HepG2 (cell line): ENCODE data around the gene B4GALT3. TPM values are rescaled to one million over a fixed set of nuclear protein-coding genes. Genes with fewer than 3 reads are reported as not detected.

Experiments used
- BRCA1 ChIP-seq: sonication (generic); formaldehyde crosslinking; IDR thresholded peaks from 2 replicates; pipeline ENCODE4 v1.4.0; 2020; ENCODE audit warnings: missing genetic modification reagents
- CBFB ChIP-seq: sonication (generic); formaldehyde crosslinking; IDR thresholded peaks from 2 replicates; pipeline ENCODE4 v1.4.0; 2020; ENCODE audit warnings: missing genetic modification reagents
- CREM ChIP-seq, 2 experiments: sonication (generic) in 1 of 2; formaldehyde crosslinking in 1 of 2; IDR thresholded peaks; 2 replicates each; pipeline versions ENCODE4 v1.4.0 to v1.6.1; 2016 to 2020; ENCODE audit warnings: antibody characterized with exemption in 1 of 2, mild to moderate bottlenecking in 1 of 2, missing genetic modification reagents in 1 of 2
- FOXM1 ChIP-seq: sonication (generic); formaldehyde crosslinking; IDR thresholded peaks from 2 replicates; pipeline ENCODE4 v1.5.0; 2020; ENCODE audit warnings: missing genetic modification reagents
- HNF4A ChIP-seq: sonication (generic); formaldehyde crosslinking; IDR thresholded peaks from 2 replicates; pipeline ENCODE4 v1.4.0; 2020; ENCODE audit warnings: missing genetic modification reagents
- MLLT10 ChIP-seq: sonication (generic); formaldehyde crosslinking; IDR thresholded peaks from 2 replicates; pipeline ENCODE4 v1.4.0; 2020; ENCODE audit warnings: missing genetic modification reagents
- MTF1 ChIP-seq: sonication (generic); formaldehyde crosslinking; IDR thresholded peaks from 2 replicates; pipeline ENCODE4 v1.5.0; 2020; ENCODE audit warnings: missing genetic modification reagents
- NCOA1 ChIP-seq: sonication (generic); formaldehyde crosslinking; IDR thresholded peaks from 2 replicates; pipeline ENCODE4 v1.9.0; 2021; ENCODE audit warnings: missing genetic modification reagents
- NR2C2 ChIP-seq: sonication (generic); formaldehyde crosslinking; IDR thresholded peaks from 2 replicates; pipeline ENCODE4 v1.4.0; 2020; ENCODE audit warnings: missing genetic modification reagents, mild to moderate bottlenecking, moderate library complexity, borderline replicate concordance
- PATZ1 ChIP-seq: sonication (generic); formaldehyde crosslinking; IDR thresholded peaks from 2 replicates; pipeline ENCODE4 v1.4.0; 2020; ENCODE audit warnings: missing genetic modification reagents
- PHB2 ChIP-seq: fragments of 450-650 bp; IDR thresholded peaks from 2 replicates; pipeline ENCODE4 v1.6.1; 2018; ENCODE audit not compliant: partially characterized antibody
- PLRG1 ChIP-seq: fragments of 450-650 bp; conservative IDR thresholded peaks from 2 replicates; pipeline ENCODE4 v1.6.1; 2016
- POLR2AphosphoS5 ChIP-seq: IDR thresholded peaks from 2 replicates; pipeline ENCODE4 v1.6.1; 2012; ENCODE audit warnings: low read depth, low read length
- PRMT3 ChIP-seq: sonication (generic); formaldehyde crosslinking; IDR thresholded peaks from 2 replicates; pipeline ENCODE4 v1.8.1; 2022; ENCODE audit warnings: low read depth, mild to moderate bottlenecking, moderate library complexity, missing genetic modification reagents, borderline replicate concordance
- REL ChIP-seq: sonication (generic); formaldehyde crosslinking; conservative IDR thresholded peaks from 2 replicates; pipeline ENCODE4 v1.8.0; 2022; ENCODE audit warnings: mild to moderate bottlenecking, missing genetic modification reagents, moderate library complexity
- REPIN1 ChIP-seq: sonication (generic); formaldehyde crosslinking; IDR thresholded peaks from 2 replicates; pipeline ENCODE4 v1.8.0; 2022; ENCODE audit warnings: missing genetic modification reagents, low read depth, mild to moderate bottlenecking, borderline replicate concordance
- SNAI1 ChIP-seq: sonication (generic); formaldehyde crosslinking; IDR thresholded peaks from 2 replicates; pipeline ENCODE4 v1.5.0; 2020; ENCODE audit warnings: mild to moderate bottlenecking, missing genetic modification reagents, borderline replicate concordance
- SRY ChIP-seq: sonication (generic); formaldehyde crosslinking; IDR thresholded peaks from 2 replicates; pipeline ENCODE4 v1.8.0; 2022; ENCODE audit warnings: mild to moderate bottlenecking, missing genetic modification reagents
- ZNF34 ChIP-seq: sonication (generic); formaldehyde crosslinking; IDR thresholded peaks from 2 replicates; pipeline ENCODE4 v1.4.0; 2020; ENCODE audit warnings: mild to moderate bottlenecking, missing genetic modification reagents, borderline replicate concordance
- ZNF562 ChIP-seq: sonication (generic); formaldehyde crosslinking; IDR thresholded peaks from 2 replicates; pipeline ENCODE4 v1.8.0; 2022; ENCODE audit warnings: missing genetic modification reagents, borderline replicate concordance
- ZNF564 ChIP-seq: sonication (generic); formaldehyde crosslinking; IDR thresholded peaks from 2 replicates; pipeline ENCODE4 v1.8.1; 2023; ENCODE audit warnings: mild to moderate bottlenecking, missing genetic modification reagents
- polyA plus RNA-seq, 8 experiments: library from polyadenylated mRNA; depleted of rRNA in 3 of 8; stranded (reverse) in 7 of 8; unstranded in 1 of 8; fragments of >200 nt; fragmentation: Illumina TruSeq in 4 of 8; extraction: Trizol in 4 of 8; gene quantifications; 2 replicates each; pipeline versions ENCODE4 v1.2.1 to v1.2.3, GENCODE V29; 2011 to 2016; ENCODE audit warnings: low read depth in 4 of 8, missing spikeins in 1 of 8, mixed read lengths in 1 of 8; ENCODE audit not compliant: insufficient read depth in 1 of 8
- total RNA-seq, 5 experiments: library from RNA; depleted of rRNA; stranded (reverse); fragments of >200 nt; fragmentation: Illumina TruSeq; extraction: Trizol; gene quantifications; 2 replicates each; pipeline ENCODE4 v1.2.3, GENCODE V29; 2016; ENCODE audit warnings: low read depth in 1 of 5
- TF ChIP-seq, protein P1 (sequence below): sonication (generic); formaldehyde crosslinking; IDR thresholded peaks from 2 replicates; pipeline ENCODE4 v1.8.0; 2022; ENCODE audit warnings: mild to moderate bottlenecking, missing genetic modification reagents
- TF ChIP-seq, protein P2 (sequence below): sonication (generic); formaldehyde crosslinking; IDR thresholded peaks from 2 replicates; pipeline ENCODE4 v1.4.0; 2020; ENCODE audit warnings: missing genetic modification reagents, borderline replicate concordance

B4GALT3 gene
- total and polyA plus RNA-seq, 2 of the 13 experiments (the other 11 are each of a cell fraction or from before 2014, with no cell fraction given), result 35.6 to 40.4 TPM

- TF ChIP-seq ZNF34 (CRISPR knock-in tag) (0 out of 2 replicates have a peak, but pooled peaks have one; percentile 54), CREM (IDR thresholded peaks at IDR 0.05) (no peak; the same call in 1 of the 2 replicates), CREM (CRISPR knock-in tag; IDR thresholded peaks at IDR 0.05) (no peak), REL (peak; percentile 68; the same call in 1 of the 2 replicates), ZNF564 (0 out of 2 replicates have a peak, but pooled peaks have one; percentile 43), NCOA1 (CRISPR knock-in tag) (0 out of 2 replicates have a peak, but pooled peaks have one; percentile 9), PHB2 (no peak), PRMT3 (CRISPR knock-in tag) (peak; percentile 56; the same call in 1 of the 2 replicates), PATZ1 (peak; percentile 2), NR2C2 (CRISPR knock-in tag) (0 out of 2 replicates have a peak, but pooled peaks have one; percentile 7), FOXM1 (CRISPR knock-in tag) (no peak), MLLT10 (CRISPR knock-in tag) (0 out of 2 replicates have a peak, but pooled peaks have one; percentile 8), HNF4A (CRISPR knock-in tag) (peak; percentile 31; the same call in 1 of the 2 replicates), BRCA1 (CRISPR knock-in tag) (peak; percentile 72), POLR2AphosphoS5 (peak; percentile 65), MTF1 (CRISPR knock-in tag) (peak; percentile 17; the same call in 1 of the 2 replicates), ZNF562 (CRISPR knock-in tag) (0 out of 2 replicates have a peak, but pooled peaks have one; percentile 69), SRY (CRISPR knock-in tag) (0 out of 2 replicates have a peak, but pooled peaks have one; percentile 13), SNAI1 (CRISPR knock-in tag) (0 out of 2 replicates have a peak, but pooled peaks have one; percentile 51), CBFB (CRISPR knock-in tag) (no peak), REPIN1 (CRISPR knock-in tag) (0 out of 2 replicates have a peak, but pooled peaks have one; percentile 8), PLRG1 (no peak)
- TF ChIP-seq, protein P1, sequence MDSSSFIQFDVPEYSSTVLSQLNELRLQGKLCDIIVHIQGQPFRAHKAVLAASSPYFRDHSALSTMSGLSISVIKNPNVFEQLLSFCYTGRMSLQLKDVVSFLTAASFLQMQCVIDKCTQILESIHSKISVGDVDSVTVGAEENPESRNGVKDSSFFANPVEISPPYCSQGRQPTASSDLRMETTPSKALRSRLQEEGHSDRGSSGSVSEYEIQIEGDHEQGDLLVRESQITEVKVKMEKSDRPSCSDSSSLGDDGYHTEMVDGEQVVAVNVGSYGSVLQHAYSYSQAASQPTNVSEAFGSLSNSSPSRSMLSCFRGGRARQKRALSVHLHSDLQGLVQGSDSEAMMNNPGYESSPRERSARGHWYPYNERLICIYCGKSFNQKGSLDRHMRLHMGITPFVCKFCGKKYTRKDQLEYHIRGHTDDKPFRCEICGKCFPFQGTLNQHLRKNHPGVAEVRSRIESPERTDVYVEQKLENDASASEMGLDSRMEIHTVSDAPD (CRISPR knock-in tag), result 0 out of 2 replicates have a peak, but pooled peaks have one; percentile 52
- TF ChIP-seq, protein P2, sequence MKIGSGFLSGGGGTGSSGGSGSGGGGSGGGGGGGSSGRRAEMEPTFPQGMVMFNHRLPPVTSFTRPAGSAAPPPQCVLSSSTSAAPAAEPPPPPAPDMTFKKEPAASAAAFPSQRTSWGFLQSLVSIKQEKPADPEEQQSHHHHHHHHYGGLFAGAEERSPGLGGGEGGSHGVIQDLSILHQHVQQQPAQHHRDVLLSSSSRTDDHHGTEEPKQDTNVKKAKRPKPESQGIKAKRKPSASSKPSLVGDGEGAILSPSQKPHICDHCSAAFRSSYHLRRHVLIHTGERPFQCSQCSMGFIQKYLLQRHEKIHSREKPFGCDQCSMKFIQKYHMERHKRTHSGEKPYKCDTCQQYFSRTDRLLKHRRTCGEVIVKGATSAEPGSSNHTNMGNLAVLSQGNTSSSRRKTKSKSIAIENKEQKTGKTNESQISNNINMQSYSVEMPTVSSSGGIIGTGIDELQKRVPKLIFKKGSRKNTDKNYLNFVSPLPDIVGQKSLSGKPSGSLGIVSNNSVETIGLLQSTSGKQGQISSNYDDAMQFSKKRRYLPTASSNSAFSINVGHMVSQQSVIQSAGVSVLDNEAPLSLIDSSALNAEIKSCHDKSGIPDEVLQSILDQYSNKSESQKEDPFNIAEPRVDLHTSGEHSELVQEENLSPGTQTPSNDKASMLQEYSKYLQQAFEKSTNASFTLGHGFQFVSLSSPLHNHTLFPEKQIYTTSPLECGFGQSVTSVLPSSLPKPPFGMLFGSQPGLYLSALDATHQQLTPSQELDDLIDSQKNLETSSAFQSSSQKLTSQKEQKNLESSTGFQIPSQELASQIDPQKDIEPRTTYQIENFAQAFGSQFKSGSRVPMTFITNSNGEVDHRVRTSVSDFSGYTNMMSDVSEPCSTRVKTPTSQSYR (CRISPR knock-in tag), result peak; percentile 48; the same call in 1 of the 2 replicates
These were observed 42.0 kb upstream of the B4GALT3 start (continued) for GRCh38 chr1:161219078-161219892.
